A549 (cell line): ENCODE measurements around the gene METTL21C. TPM values are rescaled to one million over a fixed set of nuclear protein-coding genes. Genes with fewer than 3 reads are reported as not detected.

ENCODE experiments used
- ATAC-seq, 2 experiments: fragments of 200-7000 bp in 1 of 2; fragments of >200 bp in 1 of 2; cut with Nextera tagmentation in 1 of 2; cut with Tn5 transposase in 1 of 2; 3 replicates each; pipeline versions ENCODE4 v1.8.0 to v1.9.1; 2018 to 2020; ENCODE audit warnings: mild to moderate bottlenecking in 1 of 2, moderate library complexity in 1 of 2
- CTCF ChIA-PET: fragments of 300-600 bp; sonication (Branson Sonifier 250); formaldehyde crosslinking; extraction: SDS; loops from one replicate; lab custom pipeline; 2021; ENCODE audit warnings: antibody characterized with exemption, inconsistent platforms; lab: Yijun Ruan, JAX
- POLR2A ChIA-PET: fragments of 350-600 bp; formaldehyde crosslinking; extraction: SDS; loops from one replicate; lab custom pipeline; 2021; ENCODE audit warnings: antibody characterized with exemption, inconsistent platforms; lab: Yijun Ruan, JAX
- DNase-seq, 2 experiments: peaks; one replicate each; pipeline versions ENCODE4 v3.0.0 to v3.0.0-alpha.2; 2011 to 2016; ENCODE audit warnings: low read depth in 1 of 2, low spot score in 1 of 2
- FAIRE-seq: peaks from 2 replicates; lab custom pipeline; 2011; peaks lifted over from hg19 to GRCh38; lab: Jason Lieb, UNC
- H3K27ac ChIP-seq, 2 experiments: fragments of >200 bp; sonication (Bioruptor Twin); formaldehyde crosslinking; 3 replicates each; pipeline ENCODE4 v1.5.1; 2016 to 2017
- H3K4me1 ChIP-seq: fragments of >200 bp; sonication (Bioruptor Twin); formaldehyde crosslinking; 3 replicates; pipeline ENCODE4 v1.6.1; 2016
- H3K4me2 ChIP-seq: fragments of >200 bp; sonication (Bioruptor Twin); formaldehyde crosslinking; 3 replicates; pipeline ENCODE4 v1.6.1; 2016
- H3K4me3 ChIP-seq: fragments of >200 bp; sonication (Bioruptor Twin); formaldehyde crosslinking; 3 replicates; pipeline ENCODE4 v1.5.1; 2016
- H3K9me3 ChIP-seq: fragments of >200 bp; sonication (Bioruptor Twin); formaldehyde crosslinking; 3 replicates; pipeline ENCODE4 v1.6.1; 2016
- ATOH8 ChIP-seq: fragments of 250-450 bp; sonication (Bioruptor Pico); IDR thresholded peaks from 2 replicates; pipeline ENCODE4 v1.5.0; 2020; ENCODE audit warnings: low read depth, mild to moderate bottlenecking, moderate library complexity
- BHLHE40 ChIP-seq: IDR thresholded peaks from 2 replicates; pipeline ENCODE4 v1.6.1; 2012; ENCODE audit warnings: low read depth, low read length, inconsistent platforms
- CHD2 ChIP-seq: fragments of 150-350 bp; IDR thresholded peaks from 2 replicates; pipeline ENCODE4 v1.6.1; 2014; ENCODE audit warnings: low read length; ENCODE audit not compliant: partially characterized antibody
- EP300 ChIP-seq, 2 experiments: fragments of >200 bp; sonication (Bioruptor Twin); formaldehyde crosslinking; IDR thresholded peaks; 2 replicates in 1 of 2; 3 replicates in 1 of 2; pipeline ENCODE4 v1.6.1; 2016 to 2017
- HEYL ChIP-seq: fragments of 250-450 bp; sonication (Bioruptor Pico); IDR thresholded peaks from 2 replicates; pipeline ENCODE4 v1.8.0; 2021; ENCODE audit warnings: mild to moderate bottlenecking, moderate library complexity
- HOXB5 ChIP-seq: fragments of 250-450 bp; sonication (Bioruptor Pico); IDR thresholded peaks from 2 replicates; pipeline ENCODE4 v1.5.0; 2020; ENCODE audit warnings: mild to moderate bottlenecking, moderate library complexity
- JUN ChIP-seq, 2 experiments: fragments of >200 bp; sonication (Bioruptor Twin); formaldehyde crosslinking; IDR thresholded peaks; 2 replicates in 1 of 2; 3 replicates in 1 of 2; pipeline ENCODE4 v1.6.1; 2016 to 2017
- MAZ ChIP-seq: fragments of 150-350 bp; IDR thresholded peaks from 2 replicates; pipeline ENCODE4 v1.6.1; 2014; ENCODE audit warnings: antibody characterized with exemption, low read depth, low read length, borderline replicate concordance
- MYC ChIP-seq: IDR thresholded peaks from 2 replicates; pipeline ENCODE4 v1.6.1; 2012; ENCODE audit warnings: mild to moderate bottlenecking, inconsistent platforms, low read length, improper control_type of control experiment, borderline replicate concordance
- NFE2L2 ChIP-seq: fragments of 150-350 bp; conservative IDR thresholded peaks from 2 replicates; pipeline ENCODE4 v1.6.1; 2014; ENCODE audit warnings: low read length
- NPAS2 ChIP-seq: fragments of 250-450 bp; sonication (Bioruptor Pico); IDR thresholded peaks from 2 replicates; pipeline ENCODE4 v1.8.0; 2022; ENCODE audit warnings: mild to moderate bottlenecking, moderate library complexity, borderline replicate concordance
- POLR2AphosphoS2 ChIP-seq: conservative IDR thresholded peaks from 2 replicates; pipeline ENCODE4 v1.6.1; 2012; ENCODE audit warnings: low read length, improper control_type of control experiment, inconsistent platforms
- RCOR1 ChIP-seq: fragments of 150-350 bp; IDR thresholded peaks from 2 replicates; pipeline ENCODE4 v1.6.1; 2014; ENCODE audit warnings: antibody characterized with exemption, low read length, low read depth
- REST ChIP-seq: fragments of 200-600 bp; sonication (generic); IDR thresholded peaks from 2 replicates; pipeline ENCODE4 v1.6.1; 2016; ENCODE audit warnings: antibody characterized with exemption, mild to moderate bottlenecking, moderate library complexity
- RFX5 ChIP-seq: fragments of 450-650 bp; IDR thresholded peaks from 2 replicates; pipeline ENCODE4 v1.7.1; 2014; ENCODE audit warnings: antibody characterized with exemption, mild to moderate bottlenecking, moderate library complexity
- RNF2 ChIP-seq: fragments of 200-600 bp; sonication (generic); IDR thresholded peaks from 2 replicates; pipeline ENCODE4 v1.6.1; 2016; ENCODE audit warnings: low read depth, mild to moderate bottlenecking, antibody characterized with exemption, moderate library complexity, borderline replicate concordance
- SREBF2 ChIP-seq: fragments of 450-650 bp; IDR thresholded peaks from 2 replicates; pipeline ENCODE4 v1.6.1; 2014; ENCODE audit warnings: mild to moderate bottlenecking, moderate library complexity
- TP53 ChIP-seq: fragments of 250-450 bp; sonication (Bioruptor Pico); IDR thresholded peaks from 2 replicates; pipeline ENCODE4 v1.5.0; 2021; ENCODE audit warnings: mild to moderate bottlenecking, moderate library complexity
- ZC3H11A ChIP-seq: fragments of 450-650 bp; IDR thresholded peaks from 2 replicates; pipeline ENCODE4 v1.6.1; 2014; ENCODE audit warnings: antibody characterized with exemption, mild to moderate bottlenecking
- WGBS: methylation state at CpG from one replicate; pipeline ENCODE4 v1.1.6; 2017; ENCODE audit errors: missing lambda C conversion rate; 5-methylcytosine and 5-hydroxymethylcytosine counted together
- polyA plus RNA-seq, 4 experiments: library from polyadenylated mRNA; depleted of rRNA in 3 of 4; stranded (reverse); fragments of >200 nt; fragmentation: RNase III in 1 of 4; extraction: RNeasy Plus Mini Kit Qiagen cat#74134 plus additional on column Dnase treatment in 1 of 4; gene quantifications; 2 replicates in 3 of 4; 3 replicates in 1 of 4; pipeline ENCODE4 v1.2.3, GENCODE V29; 2011 to 2017
- TF ChIP-seq, protein P1 (sequence below): IDR thresholded peaks from 2 replicates; pipeline ENCODE4 v1.6.1; 2012
- TF ChIP-seq, protein P2 (sequence below): fragments of >200 bp; sonication (Bioruptor Twin); formaldehyde crosslinking; IDR thresholded peaks from 3 replicates; pipeline ENCODE4 v1.6.1; 2016
- TF ChIP-seq, protein P3 (sequence below): fragments of >200 bp; sonication (Bioruptor Twin); formaldehyde crosslinking; IDR thresholded peaks from 2 replicates; pipeline ENCODE4 v1.6.1; 2016

The METTL21C gene
- polyA plus RNA-seq, 2 of the 4 experiments (the other 2 are of a cell fraction) = not detected

DNA sequence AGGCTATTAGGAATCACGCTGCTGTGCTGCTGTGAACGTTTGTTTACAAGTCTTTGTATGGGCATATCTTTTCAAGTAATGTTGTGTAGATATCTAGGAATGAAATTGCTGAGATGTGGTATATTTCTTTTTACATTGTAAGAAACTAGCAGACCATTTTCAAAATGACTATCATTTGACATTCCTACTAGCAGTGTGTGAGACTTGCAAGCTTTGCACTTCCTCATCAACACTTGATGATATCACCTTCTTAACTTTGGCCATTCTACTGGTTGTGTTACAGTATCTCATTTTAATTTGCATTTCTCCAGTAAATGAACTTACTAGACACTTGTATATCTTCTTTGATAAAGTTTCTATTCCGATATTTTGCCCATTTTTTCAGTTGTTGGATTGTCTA is 12.1 kb downstream of the METTL21C start:
- H3K4me2 ChIP-seq = no peak overlapping the region
- 85% methylated on average over 3 of the region's 3 CpGs for WGBS
- CTCF ChIA-PET = no interaction called here
- POLR2A ChIA-PET = no interaction called here
- DNase-seq = no peak
- H3K4me3 ChIP-seq = no peak overlapping the region
- no peak for TF ChIP-seq RCOR1
- TF ChIP-seq MYC = no peak
- no peak for TF ChIP-seq TP53 (CRISPR knock-in tag)
- TF ChIP-seq ATOH8 (CRISPR knock-in tag) = no peak
- TF ChIP-seq HEYL (CRISPR knock-in tag) = no peak
- TF ChIP-seq POLR2AphosphoS2 = no peak
- TF ChIP-seq ZC3H11A = no peak
- TF ChIP-seq, protein P1, sequence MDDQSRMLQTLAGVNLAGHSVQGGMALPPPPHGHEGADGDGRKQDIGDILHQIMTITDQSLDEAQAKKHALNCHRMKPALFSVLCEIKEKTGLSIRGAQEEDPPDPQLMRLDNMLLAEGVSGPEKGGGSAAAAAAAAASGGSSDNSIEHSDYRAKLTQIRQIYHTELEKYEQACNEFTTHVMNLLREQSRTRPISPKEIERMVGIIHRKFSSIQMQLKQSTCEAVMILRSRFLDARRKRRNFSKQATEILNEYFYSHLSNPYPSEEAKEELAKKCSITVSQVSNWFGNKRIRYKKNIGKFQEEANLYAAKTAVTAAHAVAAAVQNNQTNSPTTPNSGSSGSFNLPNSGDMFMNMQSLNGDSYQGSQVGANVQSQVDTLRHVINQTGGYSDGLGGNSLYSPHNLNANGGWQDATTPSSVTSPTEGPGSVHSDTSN = no peak
- no peak for TF ChIP-seq RNF2
- no peak for TF ChIP-seq BHLHE40
- no peak for TF ChIP-seq MAZ
- TF ChIP-seq JUN (IDR thresholded peaks at IDR 0.05) = no peak
- no peak for TF ChIP-seq HOXB5 (CRISPR knock-in tag)
- no peaks in the 10 kb centered on the region for H3K4me1 ChIP-seq
- no peak overlapping the region for H3K27ac ChIP-seq
- no peak for ATAC-seq
- H3K9me3 ChIP-seq = no peaks in the 10 kb centered on the region
- no peak for FAIRE-seq

- ChIA-PET POLR2A (no interaction called here), CTCF (no interaction called here)
- no peaks in the 10 kb centered on the region for H3K4me1 ChIP-seq
- no peak for FAIRE-seq
- TF ChIP-seq CHD2 = no peak
- no peak overlapping the region for H3K4me3 ChIP-seq
- no peak overlapping the region for H3K27ac ChIP-seq
- no peak for ATAC-seq
- H3K4me2 ChIP-seq = no peak overlapping the region
- 69% methylated on average over 4 of the region's 4 CpGs for WGBS
- DNase-seq = no peak
- no peaks in the 10 kb centered on the region for H3K9me3 ChIP-seq
These were observed 12.6 kb downstream of the METTL21C start for GRCh38 chr13:102682211-102682610.

GRCh38 chr13:102680842-102681740 is 13.8 kb downstream of the METTL21C start:
- H3K27ac ChIP-seq = no peak overlapping the region
- TF ChIP-seq, protein P2, sequence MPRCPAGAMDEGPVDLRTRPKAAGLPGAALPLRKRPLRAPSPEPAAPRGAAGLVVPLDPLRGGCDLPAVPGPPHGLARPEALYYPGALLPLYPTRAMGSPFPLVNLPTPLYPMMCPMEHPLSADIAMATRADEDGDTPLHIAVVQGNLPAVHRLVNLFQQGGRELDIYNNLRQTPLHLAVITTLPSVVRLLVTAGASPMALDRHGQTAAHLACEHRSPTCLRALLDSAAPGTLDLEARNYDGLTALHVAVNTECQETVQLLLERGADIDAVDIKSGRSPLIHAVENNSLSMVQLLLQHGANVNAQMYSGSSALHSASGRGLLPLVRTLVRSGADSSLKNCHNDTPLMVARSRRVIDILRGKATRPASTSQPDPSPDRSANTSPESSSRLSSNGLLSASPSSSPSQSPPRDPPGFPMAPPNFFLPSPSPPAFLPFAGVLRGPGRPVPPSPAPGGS = no peak
- no peak for TF ChIP-seq EP300 (IDR thresholded peaks at IDR 0.05)
- TF ChIP-seq, protein P3, sequence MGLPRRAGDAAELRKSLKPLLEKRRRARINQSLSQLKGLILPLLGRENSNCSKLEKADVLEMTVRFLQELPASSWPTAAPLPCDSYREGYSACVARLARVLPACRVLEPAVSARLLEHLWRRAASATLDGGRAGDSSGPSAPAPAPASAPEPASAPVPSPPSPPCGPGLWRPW = no peak
- TF ChIP-seq SREBF2 = no peak
- TF ChIP-seq NFE2L2 = no peak
- no peak for TF ChIP-seq RCOR1
- no peak for TF ChIP-seq NPAS2 (CRISPR knock-in tag)
- no peak for TF ChIP-seq REST
- TF ChIP-seq RFX5 = no peak
- no peak for TF ChIP-seq TP53 (CRISPR knock-in tag)
- TF ChIP-seq HEYL (CRISPR knock-in tag) = no peak
- no peak for TF ChIP-seq RNF2
- H3K4me3 ChIP-seq = no peak overlapping the region
- H3K4me2 ChIP-seq = no peak overlapping the region
- WGBS = 81% methylated on average over 5 of the region's 5 CpGs
- DNase-seq = no peak
- ChIA-PET POLR2A (no interaction called here), CTCF (no interaction called here)
- H3K4me1 ChIP-seq = no peaks in the 10 kb centered on the region
- no peak for ATAC-seq
- FAIRE-seq = no peak
- H3K9me3 ChIP-seq = no peaks in the 10 kb centered on the region
